22Rv1 (cell line): ENCODE data around the gene MED7.
A peak's percentile ranks its signal among the peaks of the same experiment; 100 is the strongest.

Experiments used
- H3K27ac ChIP-seq: fragments of 450-650 bp; 2 replicates; pipeline ENCODE4 v1.5.1; 2017
- CTCF ChIP-seq: fragments of 450-650 bp; IDR thresholded peaks from 2 replicates; pipeline ENCODE4 v1.5.1; 2017; ENCODE audit warnings: mild to moderate bottlenecking
- ZFX ChIP-seq: fragments of 450-650 bp; IDR thresholded peaks from 2 replicates; pipeline ENCODE4 v1.6.1; 2017; ENCODE audit warnings: antibody characterized with exemption, borderline replicate concordance

Gene MED7

DNA sequence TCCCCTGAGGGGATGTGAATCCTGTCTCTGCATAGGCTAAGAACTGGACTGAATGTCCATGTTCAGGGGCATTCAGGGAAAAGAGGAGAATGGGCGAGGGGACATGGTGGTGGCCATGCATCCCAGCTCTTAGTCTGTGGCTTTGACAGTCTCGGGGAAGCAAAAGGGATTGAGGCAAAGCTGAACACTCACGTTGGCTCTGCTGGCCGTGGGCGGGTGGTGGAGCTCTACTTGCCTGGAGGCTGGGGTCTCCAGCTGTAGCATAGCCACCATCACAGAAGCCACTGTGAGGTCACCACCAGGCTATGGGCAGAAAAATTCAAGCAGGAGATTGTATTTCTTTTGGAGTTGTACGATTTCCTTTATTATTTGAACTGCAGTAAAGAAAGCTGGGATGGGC lies 19.3 kb upstream of the MED7 start:
- TF ChIP-seq ZFX (no peak), CTCF (no peak)
- no peak overlapping the region for H3K27ac ChIP-seq

DNA sequence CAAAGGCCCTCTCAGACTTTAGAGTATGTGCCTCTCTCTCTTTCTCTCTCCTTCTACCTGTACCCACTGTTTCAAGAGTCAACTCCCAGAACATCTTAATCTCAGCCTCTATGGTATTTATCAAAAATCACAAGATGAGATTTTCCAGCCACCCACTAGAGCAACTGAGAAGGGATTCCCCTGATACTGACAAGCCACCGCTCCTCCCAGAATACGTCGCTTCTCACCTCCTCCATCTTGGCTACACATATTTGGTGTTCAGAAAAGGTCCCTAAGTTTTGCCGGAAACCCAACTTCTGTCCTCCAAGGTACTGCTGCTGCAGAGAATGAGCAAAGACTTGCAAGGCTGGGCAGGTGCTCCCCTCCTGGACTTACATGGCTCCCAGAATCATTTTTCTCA lies 17.3 kb upstream of the MED7 start:
- no peak overlapping the region for H3K27ac ChIP-seq
- no peak for TF ChIP-seq ZFX
- TF ChIP-seq CTCF: no peak

- TF ChIP-seq CTCF (no peak), ZFX (no peak)
- no peak overlapping the region for H3K27ac ChIP-seq
Observed at GRCh38 chr5:157159209-157159751, 16.6 kb upstream of the MED7 start.

- TF ChIP-seq CTCF (no peak), ZFX (no peak)
Observed at GRCh38 chr5:157157293-157157891, 14.7 kb upstream of the MED7 start.

GRCh38 chr5:157155297-157155696 lies 12.6 kb upstream of the MED7 start:
- H3K27ac ChIP-seq: no peak overlapping the region
- TF ChIP-seq CTCF: no peak
- TF ChIP-seq ZFX: no peak

More at GRCh38 chr5:157157293-157157891, 14.7 kb upstream of the MED7 start:
- H3K27ac ChIP-seq: no peak overlapping the region

GRCh38 chr5:157150995-157151394 lies 8.3 kb upstream of the MED7 start:
- TF ChIP-seq ZFX (no peak), CTCF (no peak)
- no peak overlapping the region for H3K27ac ChIP-seq

DNA sequence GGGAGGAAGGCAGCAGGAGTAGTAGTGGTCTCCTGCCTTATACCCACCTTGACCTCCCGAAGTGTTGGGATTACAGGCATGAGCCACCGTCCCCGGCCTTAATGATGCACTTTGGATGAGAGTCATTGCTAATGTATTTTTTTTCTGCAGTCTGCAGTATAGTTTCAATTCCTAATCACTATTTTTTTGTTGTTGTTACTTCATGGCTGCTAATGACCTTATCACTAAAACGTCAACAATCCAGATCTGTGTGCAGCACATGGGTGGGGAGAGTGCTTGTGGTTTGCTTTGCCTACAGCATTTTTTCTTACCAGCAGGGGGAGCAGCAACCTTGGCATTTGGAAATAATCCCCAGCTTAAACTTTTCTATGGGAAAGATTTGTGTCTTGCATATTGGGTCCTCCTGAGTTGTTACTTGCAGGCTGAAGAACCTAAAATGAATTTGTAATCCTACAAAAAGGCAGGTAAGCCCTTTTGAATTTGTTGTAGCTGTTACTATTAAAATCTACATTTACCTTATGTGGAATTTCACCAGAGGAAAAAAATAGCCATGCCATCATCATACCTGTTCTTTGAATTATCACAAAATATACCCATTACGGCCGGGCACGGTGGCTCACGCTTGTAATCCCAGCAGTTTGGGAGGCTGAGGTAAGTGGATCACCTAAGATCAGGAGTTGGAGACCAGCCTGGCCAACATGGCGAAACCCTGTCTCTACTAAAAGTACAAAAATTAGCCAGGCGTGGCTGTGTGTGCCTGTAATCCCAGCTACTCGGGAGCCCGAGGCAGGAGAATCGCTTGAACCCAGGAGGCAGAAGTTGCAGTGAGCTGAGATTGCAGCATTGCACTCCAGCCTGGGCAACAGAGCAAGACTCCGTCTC lies 6.3 kb upstream of the MED7 start:
- no peak for TF ChIP-seq ZFX
- TF ChIP-seq CTCF: peak; percentile 91
- no peak overlapping the region for H3K27ac ChIP-seq
